NCI-H2196 treated with DMSO at 0.1 percent for 48 hours (cell line): Measurements from ENCODE around the gene TSHZ2.

Source experiments
- DNase-seq: peaks from one replicate; lab custom pipeline; 2025; ENCODE audit not compliant: unreplicated experiment; lab: John Stamatoyannopoulos, UW

The TSHZ2 gene

DNA sequence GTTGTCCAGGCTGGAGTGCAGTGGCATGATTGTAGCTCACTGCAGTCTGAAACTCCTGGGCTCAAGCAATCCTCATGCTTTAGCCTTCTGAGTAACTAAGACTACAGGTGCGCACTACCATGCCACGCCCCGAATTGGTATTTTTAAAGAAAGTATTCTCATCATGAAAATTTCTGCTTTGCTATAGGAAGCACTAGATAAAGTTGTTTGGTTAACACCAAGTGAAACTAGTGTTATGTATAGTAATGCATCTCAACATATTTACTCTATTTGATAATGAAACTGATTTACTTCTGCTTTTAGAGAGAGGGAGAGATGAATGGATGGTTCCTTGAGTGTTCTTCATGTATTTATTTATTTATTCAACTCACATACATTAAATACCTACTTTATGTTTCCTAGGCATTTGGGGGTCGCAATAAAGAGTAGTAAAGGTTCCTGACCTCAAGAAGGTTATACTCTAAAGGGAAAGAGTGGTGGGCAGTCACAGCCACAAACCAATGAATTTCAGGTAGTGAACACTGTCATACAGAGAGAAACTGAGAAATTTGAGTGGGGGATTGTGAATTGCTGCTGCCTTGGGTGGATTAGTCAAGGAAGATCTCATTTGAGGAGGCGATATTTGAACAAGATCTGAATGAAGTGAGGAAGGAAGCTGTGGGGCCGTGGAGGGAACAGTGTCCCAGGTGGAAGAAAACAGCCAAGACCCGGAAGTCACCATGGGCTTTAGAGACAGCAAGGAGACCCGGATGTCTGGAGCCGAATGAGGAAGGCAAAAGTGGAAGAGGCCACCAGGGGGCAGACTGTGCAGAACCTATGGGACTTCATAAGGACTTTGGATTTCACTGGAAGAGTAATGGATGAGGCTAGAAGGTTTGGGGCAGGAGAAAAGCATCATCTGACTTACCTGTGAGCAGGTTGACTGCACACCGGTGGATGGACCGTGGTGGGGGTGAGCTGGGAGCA is 185.6 kb downstream of the TSHZ2 start:
- no peak for DNase-seq

DNA sequence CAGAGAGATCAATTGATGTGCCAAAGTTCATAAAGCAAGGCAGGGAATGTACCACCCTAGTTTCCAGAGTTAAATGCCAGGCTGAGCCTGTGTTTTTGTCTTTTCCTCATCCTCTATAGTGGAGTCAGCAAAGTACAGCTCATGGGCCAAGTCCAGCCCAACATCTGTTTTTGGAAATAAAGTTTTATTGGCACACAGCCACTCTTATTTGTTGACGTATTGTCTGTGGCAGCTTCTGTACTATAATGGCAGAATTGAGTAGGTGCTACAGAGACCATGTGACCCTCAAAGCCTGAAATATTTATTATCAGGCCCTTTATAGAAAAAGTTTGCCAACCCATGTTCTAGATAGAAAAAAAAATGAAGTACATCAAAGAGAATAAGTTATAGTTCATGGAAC is 187.0 kb downstream of the TSHZ2 start:
- DNase-seq, result no peak

GRCh38 chr20:53161073-53161472 is 188.9 kb downstream of the TSHZ2 start:
- DNase-seq, result no peak

GRCh38 chr20:53161473-53161872 is 189.3 kb downstream of the TSHZ2 start:
- DNase-seq, result no peak

DNA sequence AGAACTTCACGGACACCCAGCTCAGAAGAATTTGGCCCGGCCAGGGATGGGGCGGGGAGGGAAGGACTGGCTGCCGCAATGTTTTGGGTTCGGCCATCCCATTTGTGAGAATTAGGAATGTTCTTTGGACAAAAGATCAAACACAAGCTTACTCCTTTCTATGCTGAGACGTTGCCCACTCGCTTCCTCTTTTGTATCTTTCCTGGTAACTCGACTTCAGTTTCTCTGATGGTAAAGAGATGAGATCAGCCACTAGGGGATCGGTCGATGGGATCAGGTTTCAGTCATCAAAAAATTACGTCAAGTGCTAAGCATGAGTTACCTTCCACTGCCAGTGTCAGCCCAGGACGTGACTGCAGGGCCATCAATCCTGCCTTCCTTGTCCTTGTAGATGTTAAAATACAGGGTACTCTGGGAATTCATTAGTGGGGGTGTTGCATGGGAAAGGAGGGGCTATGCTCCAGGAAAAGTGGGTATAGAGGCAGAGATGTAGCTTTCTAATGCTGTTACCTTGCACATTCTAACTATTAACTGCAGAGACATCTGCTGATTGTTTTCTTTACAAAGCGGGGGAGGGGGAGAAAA is 190.2 kb downstream of the TSHZ2 start:
- DNase-seq, result peak; percentile 82

DNA sequence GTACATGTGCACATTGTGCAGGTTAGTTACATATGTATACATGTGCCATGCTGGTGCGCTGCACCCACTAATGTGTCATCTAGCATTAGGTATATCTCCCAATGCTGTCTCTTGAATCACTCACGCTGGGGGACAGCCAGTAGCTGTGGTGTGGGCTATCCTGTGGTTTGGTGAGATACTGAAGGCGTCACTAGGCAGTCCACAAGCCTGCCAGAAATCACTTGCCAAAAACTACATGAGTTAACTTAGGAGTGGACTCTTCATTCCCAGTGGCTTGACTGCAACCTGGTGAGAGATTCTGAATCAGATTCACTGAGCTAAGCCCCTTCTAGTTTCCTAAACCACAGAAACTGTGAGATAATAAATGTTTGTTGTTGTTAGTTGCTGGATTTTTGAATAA is 191.3 kb downstream of the TSHZ2 start:
- DNase-seq, result no peak

DNA sequence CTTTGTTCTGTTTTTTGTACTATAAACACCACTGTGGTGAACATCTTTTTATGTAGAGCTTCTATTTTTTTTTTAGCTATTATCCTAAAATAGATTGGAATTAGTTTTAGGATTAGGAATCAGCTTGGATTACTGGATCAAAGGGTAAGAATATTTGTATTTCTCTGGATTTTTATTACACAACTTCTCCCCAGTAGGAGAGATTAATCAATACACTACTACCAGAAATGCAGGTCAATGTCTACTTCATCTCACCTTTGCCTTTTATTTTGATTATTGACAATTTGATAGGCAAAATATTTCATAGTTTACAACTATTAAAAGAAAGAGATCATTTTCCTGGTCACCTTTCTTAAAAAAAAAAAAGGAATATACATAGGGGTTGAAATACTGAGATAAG is 191.9 kb downstream of the TSHZ2 start:
- DNase-seq, result no peak

- DNase-seq, result no peak
Observed at GRCh38 chr20:53165452-53165851, 193.3 kb downstream of the TSHZ2 start.

- DNase-seq, result no peak
Observed at GRCh38 chr20:53168491-53168890, 196.3 kb downstream of the TSHZ2 start.

- no peak for DNase-seq
Observed at GRCh38 chr20:53170196-53170595, 198.0 kb downstream of the TSHZ2 start.

GRCh38 chr20:53171065-53171464 is 198.9 kb downstream of the TSHZ2 start:
- DNase-seq, result no peak

- no peak for DNase-seq
Observed at GRCh38 chr20:53174454-53174853, 202.3 kb downstream of the TSHZ2 start.

- DNase-seq, result no peak
Observed at GRCh38 chr20:53175135-53175780, 203.1 kb downstream of the TSHZ2 start.

DNA sequence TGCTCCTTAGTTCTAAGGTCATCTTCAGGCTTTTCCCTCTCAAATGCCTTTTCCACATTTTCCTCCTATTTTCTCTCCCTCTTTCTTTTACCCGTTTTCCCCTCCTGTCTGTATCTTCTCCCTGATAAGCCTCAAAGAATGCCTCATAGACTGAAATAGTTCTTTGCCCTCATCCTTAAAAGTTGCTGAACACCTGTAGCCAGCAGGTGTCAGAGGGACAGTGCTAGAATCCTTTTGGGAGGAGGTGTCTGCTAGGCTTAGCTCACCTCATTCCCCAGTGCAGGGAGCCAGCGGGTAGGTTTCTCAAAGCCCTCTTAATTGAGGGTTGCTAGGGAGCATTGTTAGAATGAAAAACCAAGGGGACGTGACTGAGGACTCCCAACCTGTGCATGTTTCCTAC is 204.0 kb downstream of the TSHZ2 start:
- peak; percentile 28 for DNase-seq

- DNase-seq, result no peak
Observed at GRCh38 chr20:53177687-53178086, 205.5 kb downstream of the TSHZ2 start.

DNA sequence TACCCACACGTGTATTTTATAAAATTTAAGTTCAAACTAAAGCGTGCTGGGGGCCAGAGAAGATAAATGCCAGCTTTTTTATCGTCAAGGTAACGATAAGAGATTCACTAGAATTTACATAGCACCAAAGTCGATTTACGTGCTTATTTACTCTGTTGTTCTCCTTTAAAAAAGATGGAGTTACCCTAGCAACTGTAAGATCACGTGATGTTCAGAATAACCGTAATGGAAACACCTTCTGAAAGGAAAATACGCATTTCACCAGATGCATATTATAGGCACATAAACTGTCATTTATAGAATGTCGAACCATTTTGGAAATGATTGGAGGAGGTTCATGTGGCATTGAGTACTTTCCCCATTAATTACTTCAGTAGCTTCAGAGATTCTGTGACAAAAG is 207.6 kb downstream of the TSHZ2 start:
- DNase-seq, result no peak

- no peak for DNase-seq
Observed at GRCh38 chr20:53180928-53181362, 208.8 kb downstream of the TSHZ2 start.

GRCh38 chr20:53181866-53182376 is 209.8 kb downstream of the TSHZ2 start:
- DNase-seq, result no peak

- no peak for DNase-seq
Observed at GRCh38 chr20:53183181-53183580, 211.0 kb downstream of the TSHZ2 start.

DNA sequence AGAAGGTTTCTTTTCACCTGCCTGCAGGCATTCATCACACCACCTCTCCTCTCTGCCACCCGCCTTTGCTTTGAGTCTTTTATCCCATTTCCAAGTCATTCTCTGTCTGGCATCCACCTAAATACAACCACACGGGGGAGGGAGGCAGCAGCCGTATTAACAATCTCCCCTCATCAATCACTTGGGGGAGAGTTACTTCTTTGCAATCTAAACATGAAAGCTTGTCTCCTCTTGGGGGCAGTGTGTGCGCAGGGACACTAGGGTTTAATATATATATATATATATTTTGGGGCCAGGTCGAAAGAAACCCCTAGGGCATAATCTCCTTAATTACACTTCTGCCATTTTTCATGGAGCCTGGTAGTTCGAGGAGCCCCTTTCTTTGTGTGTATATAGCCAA is 214.5 kb downstream of the TSHZ2 start:
- DNase-seq, result no peak

GRCh38 chr20:53187392-53188068 is 215.4 kb downstream of the TSHZ2 start:
- no peak for DNase-seq
